PFSK-1 (cell line): ENCODE data around the gene ID3.

Experiments
- FOXP2 ChIP-seq: optimal IDR thresholded peaks from 2 replicates; pipeline ENCODE3; 2011; ENCODE audit warnings: borderline replicate concordance, control low read depth, inconsistent platforms; ENCODE audit not compliant: insufficient read depth; ENCODE audit errors: extremely low read length, extremely low read depth
- POLR2AphosphoS5 ChIP-seq: IDR thresholded peaks from 2 replicates; pipeline ENCODE4 v1.6.1; 2012; ENCODE audit warnings: low read depth, mild to moderate bottlenecking, control low read depth, low read length, moderate library complexity
- REST ChIP-seq, 2 experiments: IDR thresholded peaks; 2 replicates each; pipeline versions ENCODE4 v1.6.1 to v1.8.0; 2011 to 2012; ENCODE audit warnings: low read depth in 2 of 2, low read length in 2 of 2, control low read depth in 1 of 2, inconsistent platforms in 1 of 2, mild to moderate bottlenecking in 1 of 2, moderate library complexity in 1 of 2; ENCODE audit not compliant: insufficient read depth in 1 of 2
- SIN3A ChIP-seq: IDR thresholded peaks from 2 replicates; pipeline ENCODE4 v1.6.1; 2012; ENCODE audit warnings: mild to moderate bottlenecking, low read length, moderate library complexity, borderline replicate concordance; ENCODE audit not compliant: insufficient read depth
- TAF1 ChIP-seq: IDR thresholded peaks from 2 replicates; pipeline ENCODE4 v1.6.1; 2012; ENCODE audit warnings: low read length, control low read depth, borderline replicate concordance; ENCODE audit not compliant: insufficient read depth

DNA sequence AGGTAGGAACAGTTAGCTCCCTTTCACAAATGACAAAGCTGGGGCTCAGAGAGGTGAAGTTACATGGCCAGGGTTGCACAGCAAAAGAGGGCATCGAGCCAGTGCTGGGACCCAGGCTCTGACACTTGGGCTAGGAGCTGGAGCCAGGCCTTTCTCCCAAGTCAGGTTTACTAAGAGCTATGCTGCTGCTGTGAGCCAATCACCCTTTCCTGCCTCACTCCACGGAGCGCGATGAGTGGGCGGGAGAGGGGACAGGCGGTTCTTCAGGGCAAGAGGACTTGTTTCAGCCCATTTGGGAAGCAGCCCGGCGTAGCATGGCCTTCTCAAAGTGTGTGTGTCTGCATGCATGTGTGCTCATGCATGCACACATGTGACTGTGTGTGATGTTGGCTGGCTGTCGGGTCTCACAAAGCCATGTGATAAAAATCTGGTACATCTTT is 10.6 kb downstream of the ID3 start:
- TF ChIP-seq POLR2AphosphoS5 (no peak), TAF1 (no peak), SIN3A (no peak), REST (IDR thresholded peaks at IDR 0.05; ENCODE audit: insufficient read depth in 1 of 2, low read depth in 2 of 2, low read length in 2 of 2) (no peak), FOXP2 (no peak)
